NCI-H2107 treated with DMSO at 0.1 percent for 48 hours (cell line): ENCODE data around the gene ZC3H12A.

Source experiments
- DNase-seq: peaks from one replicate; lab custom pipeline; 2025; ENCODE audit not compliant: unreplicated experiment; lab: John Stamatoyannopoulos, UW

The ZC3H12A gene

GRCh38 chr1:37453647-37454046 is 20.7 kb upstream of the ZC3H12A start:
- DNase-seq: no peak

DNA sequence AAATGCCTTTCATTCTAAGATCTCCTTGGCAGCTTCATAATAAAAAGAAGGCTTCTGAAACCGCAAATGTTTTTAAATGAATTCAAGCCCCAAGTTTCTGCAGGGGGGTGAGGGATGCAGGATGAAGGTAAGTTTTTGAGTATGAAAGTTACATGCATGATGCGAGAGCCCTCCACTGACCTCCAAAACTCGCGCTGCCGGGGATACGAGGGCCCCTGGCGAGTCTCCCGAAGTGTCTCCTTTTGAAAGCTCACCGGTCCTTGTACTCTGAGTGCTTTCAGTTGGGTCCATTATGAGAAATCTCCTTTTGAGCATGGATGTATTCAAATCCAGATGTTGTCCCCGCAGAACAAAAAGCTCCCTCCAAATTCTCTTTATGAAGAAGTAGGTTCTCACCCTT is 18.9 kb upstream of the ZC3H12A start:
- no peak for DNase-seq

DNA sequence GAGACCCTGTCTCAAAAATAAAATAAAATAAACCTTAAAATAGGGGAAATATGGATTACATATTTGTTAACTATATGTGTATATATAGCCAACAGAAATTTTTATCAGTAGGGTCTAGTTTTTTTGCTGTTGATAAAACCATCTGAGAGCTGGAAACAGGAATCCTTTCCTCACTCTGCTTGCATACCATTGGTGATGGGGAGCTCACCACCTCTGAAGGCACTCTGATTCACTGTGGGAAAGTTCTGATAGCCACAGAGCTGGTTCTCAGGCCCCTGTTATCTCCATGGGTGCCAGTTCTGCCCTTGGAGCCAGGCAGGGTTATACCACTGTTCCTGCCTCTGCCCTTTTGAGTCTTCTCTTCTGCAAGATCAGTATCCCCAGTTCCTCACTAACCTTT is 17.8 kb upstream of the ZC3H12A start:
- DNase-seq: no peak

DNA sequence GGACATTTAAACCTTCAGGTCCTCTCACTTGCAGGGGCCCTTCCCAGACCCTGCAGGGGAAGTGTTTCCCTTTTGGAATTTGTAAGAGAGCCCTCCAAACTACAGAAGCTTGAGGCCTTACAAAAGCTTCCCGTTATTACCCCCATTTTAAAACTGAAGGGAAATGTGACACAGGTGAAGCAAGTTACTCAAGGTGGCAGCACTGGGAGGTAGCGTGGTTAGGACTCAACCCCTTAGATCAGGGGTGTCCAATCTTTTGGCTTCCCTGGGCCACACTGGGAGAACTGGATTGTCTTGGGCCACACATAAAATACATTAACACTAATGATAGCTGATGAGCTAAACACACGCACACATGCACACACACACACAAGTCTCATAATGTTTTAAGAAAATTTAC is 15.8 kb upstream of the ZC3H12A start:
- DNase-seq: no peak

GRCh38 chr1:37461698-37462436 is 12.5 kb upstream of the ZC3H12A start:
- DNase-seq: no peak

DNA sequence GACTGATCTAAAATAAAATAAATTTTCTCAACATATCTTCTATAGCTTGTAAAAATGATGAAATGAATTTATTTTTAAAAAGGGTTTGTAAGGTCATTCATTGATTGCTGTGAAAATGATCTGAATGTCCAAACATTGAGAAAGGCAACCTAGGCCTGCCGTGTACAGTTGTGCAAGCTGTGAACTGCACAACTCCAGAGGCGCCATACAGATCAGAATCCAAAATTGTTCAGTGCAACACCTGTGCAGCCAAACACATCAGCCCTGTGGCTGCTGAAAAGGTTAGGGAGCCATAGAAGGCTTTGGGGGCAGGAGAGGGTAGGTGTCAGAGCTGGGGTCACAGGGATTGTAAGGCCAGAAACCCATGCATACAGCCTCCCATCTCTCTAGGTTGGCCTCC is 9.9 kb upstream of the ZC3H12A start:
- DNase-seq: no peak

- DNase-seq: no peak
These were observed 8.5 kb upstream of the ZC3H12A start for GRCh38 chr1:37465593-37466517.

DNA sequence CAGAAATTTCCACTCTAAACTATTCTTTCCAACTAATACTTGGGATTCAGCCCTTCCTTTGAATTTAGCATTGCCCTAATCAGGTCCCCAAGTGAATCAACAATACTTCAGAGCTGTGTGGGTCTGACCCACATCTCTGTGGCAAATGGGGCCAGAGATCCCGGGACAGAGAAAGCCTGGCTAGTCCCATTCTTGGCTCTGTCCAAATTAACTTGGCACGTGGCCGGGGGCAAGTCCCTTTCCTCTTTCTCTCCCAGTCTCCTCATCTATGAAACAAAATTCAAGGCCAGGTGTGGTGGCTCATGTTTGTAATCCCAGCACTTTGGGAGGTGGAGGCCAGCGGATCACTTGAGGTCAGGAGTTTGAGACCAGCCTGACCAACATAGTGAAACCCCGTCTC is 6.3 kb upstream of the ZC3H12A start:
- DNase-seq: no peak

DNA sequence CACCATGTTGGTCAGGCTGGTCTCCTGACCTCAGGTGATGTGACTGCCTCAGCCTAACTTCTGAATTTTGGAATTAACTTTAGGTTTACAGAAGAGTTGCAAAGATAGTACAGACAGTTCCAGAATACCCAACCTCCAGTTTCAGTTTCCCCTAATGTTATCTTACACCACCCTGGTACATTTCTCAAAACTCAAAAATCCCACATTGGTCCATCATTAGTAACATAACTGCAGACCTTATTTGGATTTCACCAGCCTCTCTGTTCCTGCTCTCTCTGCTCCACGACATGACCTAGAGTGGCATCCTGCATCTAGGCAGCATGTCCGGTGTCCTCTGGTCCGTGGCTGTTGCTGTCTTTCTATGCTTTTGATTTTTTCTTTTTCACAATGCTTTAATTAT is 5.0 kb upstream of the ZC3H12A start:
- DNase-seq: no peak

GRCh38 chr1:37471345-37472231 is 2.8 kb upstream of the ZC3H12A start:
- no peak for DNase-seq

GRCh38 chr1:37472281-37472680 is 2.1 kb upstream of the ZC3H12A start:
- no peak for DNase-seq

- DNase-seq: no peak
These were observed 1.4 kb upstream of the ZC3H12A start for GRCh38 chr1:37472994-37473393.

- no peak for DNase-seq
These were observed 842 bp upstream of the ZC3H12A start for GRCh38 chr1:37473431-37474045.

DNA sequence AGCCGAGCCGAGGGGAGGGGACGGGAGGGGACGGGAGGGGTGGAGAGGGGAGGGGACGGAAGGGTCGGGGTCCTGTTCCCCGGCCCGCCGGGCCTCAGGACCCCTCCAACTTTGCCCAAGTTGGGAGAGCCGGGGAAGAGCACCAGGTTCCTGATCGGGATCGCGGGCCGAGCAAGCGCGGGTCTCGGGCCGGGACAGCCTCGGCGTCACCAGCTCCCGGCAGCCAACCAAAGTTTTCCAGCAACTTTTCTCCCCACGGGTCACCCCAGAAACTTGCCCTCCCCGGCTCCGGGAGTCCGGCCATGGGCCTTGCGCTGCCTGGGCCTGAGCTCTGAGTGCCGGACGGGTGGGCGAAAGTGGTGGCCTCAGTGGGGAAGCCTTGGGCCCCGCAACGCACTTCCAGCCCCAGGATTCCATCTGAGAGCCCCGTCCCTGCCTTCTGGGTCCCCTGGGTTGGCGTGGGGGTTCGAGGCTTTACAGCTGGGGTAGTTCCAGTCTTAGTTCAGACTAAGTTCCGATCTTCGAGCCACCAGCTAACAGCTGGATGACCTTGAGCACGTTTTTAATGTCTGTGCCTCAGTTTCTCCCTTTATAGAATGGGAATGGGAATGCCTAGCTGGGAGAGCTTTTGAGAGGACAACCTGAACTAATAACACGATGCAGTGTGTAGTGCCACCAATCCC is 458 bp downstream of the ZC3H12A start:
- no peak for DNase-seq

DNA sequence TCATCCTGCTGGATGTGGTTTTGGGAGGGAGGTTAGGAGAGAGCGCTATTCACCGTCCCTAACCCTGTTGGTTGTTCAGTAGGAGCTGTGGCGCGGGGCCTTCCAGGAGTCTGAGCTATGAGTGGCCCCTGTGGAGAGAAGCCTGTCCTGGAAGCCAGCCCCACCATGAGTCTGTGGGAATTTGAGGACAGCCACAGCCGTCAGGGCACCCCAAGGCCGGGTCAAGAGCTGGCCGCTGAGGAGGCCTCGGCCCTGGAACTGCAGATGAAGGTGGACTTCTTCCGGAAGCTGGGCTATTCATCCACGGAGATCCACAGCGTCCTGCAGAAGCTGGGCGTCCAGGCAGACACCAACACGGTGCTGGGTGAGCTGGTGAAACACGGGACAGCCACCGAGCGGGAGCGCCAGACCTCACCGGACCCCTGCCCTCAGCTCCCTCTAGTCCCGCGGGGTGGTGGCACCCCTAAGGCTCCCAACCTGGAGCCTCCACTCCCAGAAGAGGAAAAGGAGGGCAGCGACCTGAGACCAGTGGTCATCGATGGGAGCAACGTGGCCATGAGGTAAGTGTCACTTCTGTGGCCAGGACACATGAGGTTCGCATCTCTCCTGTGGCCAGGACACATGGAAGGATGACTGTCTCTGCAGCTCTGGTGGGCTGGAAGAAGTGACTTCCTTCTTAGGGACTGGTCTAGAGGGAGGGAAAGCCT is 1.2 kb downstream of the ZC3H12A start:
- DNase-seq: no peak

GRCh38 chr1:37476087-37476452 is 1.7 kb downstream of the ZC3H12A start:
- DNase-seq: no peak

GRCh38 chr1:37476460-37477197 is 2.2 kb downstream of the ZC3H12A start:
- no peak for DNase-seq

DNA sequence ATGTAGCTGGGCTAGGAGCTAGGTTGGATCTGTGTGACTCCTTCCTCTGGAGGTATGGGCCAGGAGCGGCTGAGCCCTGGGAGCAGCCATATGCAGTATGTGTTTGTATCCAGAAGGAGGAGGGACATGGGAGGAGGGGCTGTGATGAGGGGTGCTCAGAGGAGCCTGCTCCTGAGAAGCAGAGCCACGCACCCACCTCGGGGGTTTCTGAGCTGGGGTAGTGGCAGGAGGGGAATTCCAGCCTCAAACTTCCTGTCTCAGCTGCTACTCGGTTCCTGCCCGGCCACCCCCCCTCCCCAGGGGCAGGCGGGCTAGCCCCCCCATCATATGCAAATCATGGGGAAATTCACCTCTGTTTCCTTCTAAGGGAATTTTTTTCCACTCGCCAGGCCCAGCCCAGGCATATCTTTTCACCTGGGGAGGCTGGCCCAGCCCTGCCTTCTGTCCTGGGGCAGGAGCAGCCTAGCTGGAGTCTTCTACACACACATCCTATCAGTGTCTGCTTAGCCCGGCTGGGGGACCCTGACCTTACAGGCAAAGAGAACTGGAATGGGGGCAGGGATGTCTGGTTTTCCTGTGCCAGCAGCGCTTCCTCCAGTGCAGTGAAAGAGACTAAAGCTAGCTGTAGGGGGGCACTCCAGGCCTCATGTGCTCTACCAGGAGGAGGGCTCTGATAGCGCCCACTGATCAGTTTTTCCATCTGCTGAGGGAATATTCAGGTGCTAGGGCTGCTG is 3.0 kb downstream of the ZC3H12A start:
- no peak for DNase-seq
